ENCODE data around the gene ZBTB20. TPM values are rescaled to one million over a fixed set of nuclear protein-coding genes. Genes with fewer than 3 reads are reported as not detected.

Gene ZBTB20
- total RNA-seq, 1 donor = 32.9 TPM

GRCh38 chr3:114941626-114942309, 205.3 kb downstream of the ZBTB20 start:
- no peaks in the 10 kb centered on the region for H3K9me3 ChIP-seq (ENCODE audit: low read depth, low read length)
- no peaks in the 10 kb centered on the region for H3K4me1 ChIP-seq (ENCODE audit: insufficient read depth, low read length)
- H3K4me2 ChIP-seq (ENCODE audit: insufficient read depth, low read length) = no peak overlapping the region
- no peak for TF ChIP-seq CTCF (IDR thresholded peaks at IDR 0.05; ENCODE audit: extremely low read depth, low read depth, low read length)
- H3K27ac ChIP-seq (ENCODE audit: low read depth, low read length) = no peak overlapping the region
- no peaks in the 10 kb centered on the region for H4K20me1 ChIP-seq (ENCODE audit: insufficient read depth, low read length)
- no peak overlapping the region for H2AFZ ChIP-seq (ENCODE audit: low read length)
- no peaks in the 10 kb centered on the region for H3K79me2 ChIP-seq (ENCODE audit: insufficient read depth, low read length)
- H3K27me3 ChIP-seq (ENCODE audit: insufficient read depth, low read length) = no peaks in the 10 kb centered on the region
- H3K4me3 ChIP-seq (ENCODE audit: insufficient read depth, low read length) = no peak overlapping the region
- no peak for DNase-seq (ENCODE audit: insufficient read length, low spot score, missing footprints)
- H3K36me3 ChIP-seq (ENCODE audit: insufficient read depth, low read length) = no peaks in the 10 kb centered on the region

GRCh38 chr3:114939920-114940319, 207.2 kb downstream of the ZBTB20 start:
- Histone ChIP-seq H3K27ac (ENCODE audit: low read depth, low read length) (no peak overlapping the region), H3K79me2 (ENCODE audit: insufficient read depth, low read length) (no peaks in the 10 kb centered on the region), H3K4me2 (ENCODE audit: insufficient read depth, low read length) (no peak overlapping the region), H3K9me3 (ENCODE audit: low read depth, low read length) (no peaks in the 10 kb centered on the region), H3K27me3 (ENCODE audit: insufficient read depth, low read length) (no peaks in the 10 kb centered on the region), H3K4me1 (ENCODE audit: insufficient read depth, low read length) (no peaks in the 10 kb centered on the region), H3K4me3 (ENCODE audit: insufficient read depth, low read length) (no peak overlapping the region), H2AFZ (ENCODE audit: low read length) (no peak overlapping the region), H4K20me1 (ENCODE audit: insufficient read depth, low read length) (no peaks in the 10 kb centered on the region), H3K36me3 (ENCODE audit: insufficient read depth, low read length) (no peaks in the 10 kb centered on the region)
- no peak for TF ChIP-seq CTCF (IDR thresholded peaks at IDR 0.05; ENCODE audit: extremely low read depth, low read depth, low read length)
- DNase-seq (ENCODE audit: insufficient read length, low spot score, missing footprints) = no peak

GRCh38 chr3:114933407-114933806, 213.7 kb downstream of the ZBTB20 start:
- no peak for TF ChIP-seq CTCF (IDR thresholded peaks at IDR 0.05; ENCODE audit: extremely low read depth, low read depth, low read length)
- Histone ChIP-seq H3K27me3 (ENCODE audit: insufficient read depth, low read length) (no peaks in the 10 kb centered on the region), H3K9me3 (ENCODE audit: low read depth, low read length) (no peaks in the 10 kb centered on the region), H3K4me1 (ENCODE audit: insufficient read depth, low read length) (no peaks in the 10 kb centered on the region), H3K79me2 (ENCODE audit: insufficient read depth, low read length) (no peaks in the 10 kb centered on the region), H3K4me2 (ENCODE audit: insufficient read depth, low read length) (no peak overlapping the region), H4K20me1 (ENCODE audit: insufficient read depth, low read length) (no peaks in the 10 kb centered on the region), H2AFZ (ENCODE audit: low read length) (no peak overlapping the region), H3K27ac (ENCODE audit: low read depth, low read length) (no peak overlapping the region), H3K36me3 (ENCODE audit: insufficient read depth, low read length) (no peaks in the 10 kb centered on the region), H3K4me3 (ENCODE audit: insufficient read depth, low read length) (no peak overlapping the region)
- no peak for DNase-seq (ENCODE audit: insufficient read length, low spot score, missing footprints)

GRCh38 chr3:114929971-114930732, 216.9 kb downstream of the ZBTB20 start:
- Histone ChIP-seq H3K36me3 (ENCODE audit: insufficient read depth, low read length) (no peaks in the 10 kb centered on the region), H3K4me2 (ENCODE audit: insufficient read depth, low read length) (no peak overlapping the region), H3K27me3 (ENCODE audit: insufficient read depth, low read length) (no peaks in the 10 kb centered on the region), H2AFZ (ENCODE audit: low read length) (no peak overlapping the region), H3K79me2 (ENCODE audit: insufficient read depth, low read length) (no peaks in the 10 kb centered on the region), H4K20me1 (ENCODE audit: insufficient read depth, low read length) (no peaks in the 10 kb centered on the region), H3K27ac (ENCODE audit: low read depth, low read length) (no peak overlapping the region), H3K4me3 (ENCODE audit: insufficient read depth, low read length) (no peak overlapping the region), H3K4me1 (ENCODE audit: insufficient read depth, low read length) (no peaks in the 10 kb centered on the region), H3K9me3 (ENCODE audit: low read depth, low read length) (no peaks in the 10 kb centered on the region)
- no peak for TF ChIP-seq CTCF (IDR thresholded peaks at IDR 0.05; ENCODE audit: extremely low read depth, low read depth, low read length)
- DNase-seq (ENCODE audit: insufficient read length, low spot score, missing footprints) = peak; percentile 52
